Measurements from ENCODE around the gene TRIM65.

Gene TRIM65

GRCh38 chr17:75917141-75917916 lies 20.6 kb upstream of the TRIM65 start:
- no peak for DNase-seq

- no peak for DNase-seq
Observed at GRCh38 chr17:75915268-75915667, 18.5 kb upstream of the TRIM65 start.

DNA sequence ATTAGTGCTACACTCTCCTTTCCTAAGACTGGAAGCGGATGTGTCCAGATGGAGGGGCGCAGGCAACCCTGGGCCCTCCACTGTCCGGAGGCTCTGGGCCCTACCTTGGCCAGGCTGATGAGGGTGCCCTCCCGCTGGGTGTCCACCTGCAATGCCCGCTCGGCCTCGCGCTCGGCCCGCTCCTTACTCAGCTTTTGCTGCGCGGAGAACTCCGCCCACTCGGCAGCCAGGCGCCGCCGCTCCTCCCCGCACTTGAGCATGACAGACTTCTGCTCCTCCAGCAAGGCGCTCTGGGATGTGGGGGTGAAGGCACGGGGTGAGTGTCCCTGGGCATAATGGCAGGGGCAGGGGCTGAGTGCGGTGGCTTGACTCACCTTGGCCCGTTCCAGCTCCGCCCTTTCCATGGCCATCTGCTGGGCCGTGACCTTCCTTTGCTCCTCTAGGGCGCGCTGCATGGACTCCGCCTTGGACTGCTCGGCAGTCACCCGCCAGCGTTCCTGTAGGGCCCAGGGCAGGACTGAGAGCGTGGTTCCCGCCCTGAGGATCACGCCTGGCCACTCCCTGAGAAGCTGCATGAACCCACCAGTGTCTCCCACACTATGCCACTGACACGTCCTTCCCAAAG lies 18.0 kb upstream of the TRIM65 start:
- no peak for DNase-seq

GRCh38 chr17:75913537-75914210 lies 16.9 kb upstream of the TRIM65 start:
- DNase-seq, result peak; percentile 51

GRCh38 chr17:75910699-75911098 lies 13.9 kb upstream of the TRIM65 start:
- peak; percentile 50 for DNase-seq

DNA sequence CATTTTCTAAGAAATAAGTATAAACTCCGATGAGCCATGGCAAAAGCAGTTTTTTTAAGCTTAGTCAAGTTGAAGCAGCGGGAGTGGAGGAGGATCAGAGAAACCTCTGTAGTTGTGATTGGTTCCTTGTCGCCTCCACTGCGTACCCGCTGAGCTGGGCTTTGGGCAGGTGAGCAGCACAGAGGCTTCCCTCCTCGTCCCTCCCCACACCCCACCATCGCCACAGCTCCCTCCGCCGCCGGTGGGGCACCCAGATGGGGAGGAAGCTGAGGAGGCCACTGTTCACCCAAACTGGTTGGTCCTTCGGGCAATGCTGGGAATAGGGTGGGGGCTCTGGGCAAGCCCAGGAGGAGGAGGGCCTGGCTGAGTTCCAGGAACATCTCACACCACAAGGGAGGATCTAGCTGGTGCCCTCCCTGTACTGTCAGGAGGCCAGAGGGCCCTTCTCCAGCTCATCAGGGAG lies 13.1 kb upstream of the TRIM65 start:
- DNase-seq, result no peak

DNA sequence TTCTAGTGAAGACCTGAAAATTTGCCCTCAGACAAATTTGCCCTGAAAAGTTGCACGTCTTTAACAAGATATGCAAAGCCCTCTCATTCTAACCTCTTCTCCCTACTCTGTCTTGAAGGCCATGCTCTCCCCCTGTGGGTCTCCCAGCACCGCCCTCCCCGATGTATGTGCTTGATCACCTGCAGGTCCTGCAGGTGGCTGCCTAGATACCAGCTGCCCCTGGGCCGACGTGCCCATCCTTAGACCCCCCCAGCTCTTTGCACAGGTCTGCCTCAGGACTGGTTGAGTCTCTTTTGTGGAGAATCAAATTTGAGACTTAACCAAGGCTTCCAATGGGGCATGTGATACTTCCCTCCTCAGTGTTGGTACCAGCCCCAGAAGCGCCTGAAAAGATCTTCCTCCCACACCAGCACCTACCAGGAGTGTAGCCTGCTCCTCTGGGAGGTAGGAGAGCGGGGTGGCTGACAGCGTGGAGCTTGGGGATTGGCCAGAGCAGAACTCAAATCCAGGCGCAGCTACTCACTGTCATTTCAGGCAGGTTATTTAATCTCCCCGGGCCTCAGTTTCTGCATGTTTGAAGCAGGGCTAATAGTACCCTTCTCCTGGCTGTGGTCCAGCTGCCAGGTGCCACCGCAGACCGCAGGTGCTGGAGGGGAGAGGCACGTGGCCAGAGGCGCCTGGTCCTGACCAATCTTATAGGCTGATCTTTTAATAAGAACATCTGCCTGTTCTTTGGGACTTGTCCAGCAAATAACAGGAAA lies 12.5 kb upstream of the TRIM65 start:
- peak; percentile 90 for DNase-seq

- peak; percentile 62 for DNase-seq
Observed at GRCh38 chr17:75908201-75908600, 11.4 kb upstream of the TRIM65 start.

GRCh38 chr17:75906143-75906884 lies 9.6 kb upstream of the TRIM65 start:
- DNase-seq, result no peak

DNA sequence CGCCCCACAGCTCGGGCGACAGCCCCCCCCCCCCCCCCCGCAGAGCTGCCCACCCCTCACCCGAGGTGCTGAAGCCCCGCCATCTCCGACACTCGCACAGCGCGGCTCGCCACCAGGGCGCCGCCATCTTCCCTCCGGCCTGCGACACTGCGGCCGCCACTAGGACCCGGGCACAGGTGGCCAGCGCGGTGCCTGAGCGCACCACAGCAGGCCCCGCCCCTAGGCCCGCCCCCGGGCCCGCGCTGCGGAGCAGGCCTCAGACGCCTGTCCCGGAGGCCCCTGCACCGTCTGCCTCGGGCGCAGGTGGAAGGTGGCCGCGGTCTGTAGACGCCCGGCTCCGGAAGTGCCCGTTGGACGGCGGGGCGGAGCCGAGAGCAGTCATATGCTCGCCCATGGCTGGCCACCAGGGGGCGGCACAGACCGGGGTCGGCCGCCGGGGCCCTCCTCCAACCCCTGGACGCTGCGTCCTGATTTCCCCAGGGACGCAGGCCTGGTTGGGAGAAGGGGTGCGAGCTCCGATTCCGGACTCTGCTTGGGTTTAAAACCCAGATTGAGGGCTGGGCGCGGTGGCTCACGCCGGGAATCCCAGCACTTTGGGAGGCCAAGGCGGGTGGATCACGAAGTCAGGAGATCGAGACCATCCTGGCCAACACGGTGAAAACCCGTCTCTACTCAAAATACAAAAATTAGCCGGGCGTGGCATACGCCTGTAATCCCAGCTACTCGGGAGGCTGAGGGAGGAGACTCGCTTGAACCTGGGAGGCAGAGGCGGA lies 8.2 kb upstream of the TRIM65 start, which contains the start of gene MRPL38:
Gene MRPL38, minus strand, starts transcription at position 136 of the 773 bp plus-strand sequence. Its CDS starts 9 bp downstream, at position 127.
- DNase-seq, result peak; percentile 93

- DNase-seq, result no peak
Observed at GRCh38 chr17:75902406-75902805, 5.7 kb upstream of the TRIM65 start.

GRCh38 chr17:75901727-75902126 lies 5.0 kb upstream of the TRIM65 start:
- no peak for DNase-seq

- DNase-seq, result no peak
Observed at GRCh38 chr17:75900691-75901533, 4.2 kb upstream of the TRIM65 start.

DNA sequence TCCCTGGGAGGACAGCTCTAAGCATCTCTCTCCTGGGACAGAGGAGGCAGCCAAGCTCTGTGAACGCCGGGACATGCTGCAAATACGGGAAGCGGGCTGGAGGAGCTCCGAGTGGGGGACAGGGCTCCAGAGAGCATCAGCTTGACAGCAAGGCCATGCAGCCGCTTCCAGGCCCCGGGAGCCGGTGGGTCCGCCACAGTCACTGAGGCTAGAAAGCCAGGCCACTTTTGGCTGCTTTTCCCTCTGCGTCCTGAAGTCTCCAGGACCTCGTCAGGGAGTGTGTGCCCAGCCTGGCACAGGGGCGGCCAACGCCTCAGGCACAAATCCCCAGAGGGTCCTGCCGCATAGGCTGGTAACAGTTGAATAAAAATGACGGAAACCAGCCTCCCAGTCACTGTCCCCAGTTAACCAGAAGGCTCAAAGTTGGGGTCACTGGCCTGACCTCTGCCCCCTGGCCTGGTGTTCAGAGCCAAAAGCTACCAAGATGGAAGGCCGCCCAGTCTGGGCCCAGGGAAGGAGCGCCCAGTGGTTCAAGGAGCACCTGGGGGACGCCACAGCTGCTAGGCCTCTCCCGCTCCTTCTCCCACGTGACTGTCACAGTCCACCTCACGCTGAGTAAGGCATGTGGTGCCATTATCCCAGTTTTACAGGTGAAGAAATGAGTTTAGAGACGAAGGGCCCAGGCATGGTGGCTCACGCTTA lies 3.2 kb upstream of the TRIM65 start:
- DNase-seq, result no peak

DNA sequence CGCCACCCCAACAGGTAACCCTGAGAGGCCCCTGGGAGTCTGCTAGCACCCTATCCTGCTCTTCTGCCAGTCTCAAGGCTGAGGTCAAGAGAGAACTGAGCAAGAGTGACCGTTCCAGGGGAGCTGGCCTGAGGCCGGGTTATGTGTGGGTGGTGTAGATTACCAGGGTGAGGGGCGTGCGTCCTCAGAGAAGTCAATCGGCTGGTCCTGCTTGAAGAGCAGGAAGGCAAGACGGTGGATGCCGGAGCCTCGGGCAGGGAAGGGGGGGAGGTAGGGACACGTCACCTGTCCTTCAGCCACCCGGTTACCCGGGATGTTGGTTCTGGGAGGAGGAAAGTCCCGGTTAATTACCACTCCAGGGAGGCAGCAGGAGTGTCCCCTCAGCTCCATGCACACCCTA lies 2.6 kb upstream of the TRIM65 start:
- DNase-seq, result no peak

DNA sequence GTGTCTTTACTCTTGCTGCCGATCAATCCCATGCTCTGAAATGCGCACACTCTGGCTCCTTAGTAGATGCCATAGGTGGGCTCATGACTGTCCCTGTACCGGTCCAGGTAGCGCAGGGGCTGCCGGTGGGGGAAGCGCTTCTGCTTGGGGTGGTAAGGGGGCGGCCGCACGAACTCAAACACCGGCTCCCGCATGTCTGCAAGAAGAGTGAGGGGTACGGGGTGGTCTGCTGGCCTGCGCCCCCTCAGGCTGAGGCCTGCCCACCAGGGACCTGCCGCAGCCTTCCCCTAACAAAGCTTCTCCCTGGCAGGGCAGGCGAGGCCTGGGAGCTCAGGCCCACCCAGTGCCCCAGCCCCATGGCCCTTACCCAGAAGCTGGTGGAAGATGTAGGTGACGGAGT lies 2.0 kb upstream of the TRIM65 start:
- no peak for DNase-seq

DNA sequence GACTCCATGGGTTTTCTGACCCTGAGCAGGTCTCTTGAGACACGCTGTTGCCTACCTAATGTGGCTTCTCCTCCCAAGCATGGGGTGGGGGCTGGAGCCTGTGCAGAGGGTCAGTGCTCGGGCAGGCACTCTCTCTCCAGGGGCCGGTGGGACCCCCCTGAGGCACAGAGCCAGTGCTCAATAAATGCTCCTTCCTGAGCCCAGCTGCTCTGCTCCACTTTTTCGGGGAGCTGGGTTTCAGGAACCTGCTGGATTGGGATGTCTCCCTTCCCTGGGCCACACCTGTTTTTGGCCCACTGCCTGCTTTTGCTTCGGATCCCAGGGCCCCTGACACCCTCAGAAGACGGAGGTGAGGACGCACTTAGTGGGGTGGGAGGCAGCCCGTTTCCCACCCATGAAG lies 1.3 kb upstream of the TRIM65 start:
- DNase-seq, result no peak

- DNase-seq, result no peak
Observed at GRCh38 chr17:75897160-75898019, 639 bp upstream of the TRIM65 start.
